Forelimb muscle (tissue), 1 donor: ENCODE data around the gene PHF1. TPM values are rescaled to one million over a fixed set of nuclear protein-coding genes. Genes with fewer than 3 reads are reported as not detected.

Experiments used
- DNase-seq: peaks from one replicate; pipeline ENCODE4 v3.0.0-alpha.2; 2013; ENCODE audit warnings: low read depth
- polyA plus RNA-seq: library from polyadenylated mRNA; unstranded; fragments of 120-200 nt; gene quantifications from one replicate; pipeline ENCODE4 v1.2.1, GENCODE V29; 2013; ENCODE audit not compliant: insufficient read length

PHF1 gene
- polyA plus RNA-seq, 1 donor, result 48.4 TPM

DNA sequence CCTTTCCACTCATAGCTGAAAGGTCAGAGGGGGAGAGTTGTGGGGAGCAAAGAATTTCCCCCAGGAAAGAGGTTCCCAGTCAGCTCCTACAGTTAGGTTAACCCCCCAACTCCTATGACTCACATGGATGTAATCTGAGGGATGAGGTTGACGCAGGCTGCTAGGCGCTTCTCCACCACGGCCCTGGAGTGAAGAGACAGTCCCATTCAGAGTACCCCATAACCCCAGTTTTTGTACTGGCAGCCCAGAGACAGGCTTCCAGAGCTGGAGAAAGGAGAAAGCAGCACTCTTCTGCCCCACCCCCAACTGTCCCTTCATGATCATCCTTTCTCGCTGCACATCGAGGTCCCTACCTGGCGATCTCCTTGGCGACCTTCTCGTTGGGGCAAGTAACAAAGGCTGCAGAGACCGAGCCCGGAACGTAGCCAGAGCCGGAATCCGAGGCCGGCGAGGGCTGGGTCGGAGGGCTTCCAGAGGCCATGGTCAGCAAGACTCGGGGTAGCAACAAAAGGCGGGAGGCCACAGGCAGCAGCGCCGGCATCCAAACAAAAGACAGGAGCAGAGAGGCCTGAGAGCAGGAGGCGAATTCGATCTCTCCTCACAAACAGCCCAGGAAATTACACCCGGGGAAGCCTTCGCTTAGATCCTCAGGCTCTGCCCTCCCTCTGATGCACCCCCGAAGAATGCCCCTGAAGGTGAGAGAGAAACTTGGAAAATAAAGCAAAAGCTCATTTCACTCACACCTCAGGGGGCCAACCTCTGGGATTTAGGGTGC is 6.5 kb downstream of the PHF1 start:
- DNase-seq, result no peak

- DNase-seq, result peak; percentile 99
These were observed 7.3 kb downstream of the PHF1 start, which contains the start of gene CUTA for GRCh38 chr6:33417903-33418689. Gene CUTA (minus strand): TSS chr6:33418107. CDS start chr6:33418000, 107 bp downstream.

DNA sequence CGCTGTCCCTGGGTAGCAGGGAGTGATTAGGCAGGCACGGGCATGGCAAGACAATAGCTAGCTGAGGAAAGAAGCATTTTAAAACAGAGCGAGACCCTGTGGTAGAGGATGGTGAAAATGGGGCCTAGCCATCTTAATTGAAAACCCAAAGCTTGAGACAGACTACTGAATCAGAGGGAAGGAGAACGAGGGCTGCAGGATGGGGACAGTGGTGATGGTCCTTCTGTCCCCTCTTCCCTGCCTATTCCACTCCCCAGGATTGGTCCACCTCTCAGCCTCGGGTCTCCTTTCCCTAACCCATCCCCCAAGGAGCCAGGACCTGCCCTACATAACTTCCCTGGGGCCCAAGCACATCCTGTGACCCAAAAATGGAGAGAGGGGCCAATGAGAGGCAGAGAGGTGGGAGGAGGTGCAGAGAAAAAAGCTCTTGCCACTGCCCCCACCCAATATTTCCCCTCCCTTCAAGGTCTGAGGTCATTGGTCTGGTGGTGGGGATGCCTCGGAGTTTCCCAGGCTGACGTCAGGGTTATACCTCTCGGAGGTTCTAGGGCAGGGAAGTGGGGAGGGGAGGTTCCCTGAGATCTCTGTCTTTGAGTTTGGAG is 8.0 kb downstream of the PHF1 start:
- DNase-seq, result no peak

GRCh38 chr6:33419580-33420490 is 9.0 kb downstream of the PHF1 start, which contains the start of gene SYNGAP1:
Gene SYNGAP1 (plus strand): TSS chr6:33420065. CDS start chr6:33420265, 200 bp downstream.
- no peak for DNase-seq

GRCh38 chr6:33420491-33421343 is 9.9 kb downstream of the PHF1 start:
- DNase-seq, result no peak

DNA sequence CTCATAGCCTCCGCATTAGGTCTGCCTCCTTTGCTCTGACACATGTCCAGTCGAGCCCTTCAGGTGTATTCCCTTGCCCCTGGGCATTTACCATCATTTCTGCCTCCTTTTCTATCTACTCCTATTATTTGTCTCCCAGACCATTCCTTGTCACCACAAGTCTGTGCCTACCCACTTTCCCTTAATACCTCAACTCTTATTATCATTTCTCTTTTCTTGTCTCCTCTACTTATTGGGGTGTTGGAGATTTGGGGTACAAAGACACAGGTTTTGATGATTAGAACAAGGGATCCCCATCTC is 10.5 kb downstream of the PHF1 start:
- DNase-seq, result no peak

DNA sequence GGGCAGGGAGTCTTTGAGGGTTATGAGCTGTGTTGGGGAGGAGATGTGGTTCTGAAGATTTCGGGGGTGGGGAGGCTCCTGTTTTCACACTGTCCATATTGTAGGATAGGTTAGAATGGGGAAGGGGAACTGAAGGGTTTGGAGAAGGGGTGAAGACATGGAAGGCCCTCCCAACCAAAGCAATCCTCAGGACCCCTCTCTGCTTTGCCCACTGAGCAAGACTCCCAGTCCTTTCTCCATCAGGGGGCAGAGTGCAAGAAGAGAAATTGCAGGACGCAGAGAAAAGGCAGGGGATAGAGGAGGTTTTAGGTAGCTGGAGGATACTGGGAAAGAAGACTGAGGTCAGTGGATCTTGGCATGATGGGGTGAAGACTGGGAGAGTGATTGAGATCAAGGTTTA is 13.0 kb downstream of the PHF1 start:
- DNase-seq, result no peak

DNA sequence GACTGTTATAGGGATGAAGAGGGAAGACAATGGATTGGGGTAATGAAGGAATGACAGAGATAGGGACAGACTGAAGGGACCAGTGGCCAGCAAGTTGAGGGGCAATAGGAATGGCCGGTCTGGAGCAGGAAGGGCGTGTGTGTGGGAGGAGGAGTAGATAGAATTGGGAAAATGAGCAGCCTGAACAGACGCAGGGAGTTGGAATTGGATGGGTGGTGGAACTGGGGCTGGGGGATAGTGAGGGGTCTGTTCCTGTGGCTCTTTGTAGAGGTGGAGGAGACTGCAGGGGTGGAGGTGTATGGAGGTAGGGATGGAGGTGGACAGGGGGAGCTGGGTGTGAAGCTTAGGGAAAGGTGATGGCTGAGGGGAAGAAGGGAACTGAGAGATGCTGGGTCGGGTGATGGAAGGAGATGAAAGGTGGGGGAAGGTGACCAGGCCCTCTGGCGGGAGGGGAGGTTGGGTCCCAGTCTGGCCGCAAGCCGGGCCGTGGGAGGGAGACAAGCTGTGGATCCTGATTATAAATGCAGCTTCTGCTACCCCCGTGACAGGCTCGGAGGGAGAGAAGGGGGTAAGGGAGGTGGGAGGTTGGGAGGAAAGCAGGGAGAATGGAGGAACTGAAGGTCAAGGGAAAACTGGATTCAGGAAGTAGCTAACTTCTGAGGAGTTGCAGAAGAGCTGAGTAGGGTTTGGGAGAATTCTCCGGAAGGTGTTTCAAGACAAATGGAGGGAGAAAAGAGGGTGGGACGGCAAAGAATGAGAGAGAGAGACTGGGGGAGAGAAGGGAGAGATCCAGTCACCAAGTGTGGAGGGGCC is 14.2 kb downstream of the PHF1 start:
- no peak for DNase-seq

- no peak for DNase-seq
These were observed 15.1 kb downstream of the PHF1 start for GRCh38 chr6:33425668-33426577.

DNA sequence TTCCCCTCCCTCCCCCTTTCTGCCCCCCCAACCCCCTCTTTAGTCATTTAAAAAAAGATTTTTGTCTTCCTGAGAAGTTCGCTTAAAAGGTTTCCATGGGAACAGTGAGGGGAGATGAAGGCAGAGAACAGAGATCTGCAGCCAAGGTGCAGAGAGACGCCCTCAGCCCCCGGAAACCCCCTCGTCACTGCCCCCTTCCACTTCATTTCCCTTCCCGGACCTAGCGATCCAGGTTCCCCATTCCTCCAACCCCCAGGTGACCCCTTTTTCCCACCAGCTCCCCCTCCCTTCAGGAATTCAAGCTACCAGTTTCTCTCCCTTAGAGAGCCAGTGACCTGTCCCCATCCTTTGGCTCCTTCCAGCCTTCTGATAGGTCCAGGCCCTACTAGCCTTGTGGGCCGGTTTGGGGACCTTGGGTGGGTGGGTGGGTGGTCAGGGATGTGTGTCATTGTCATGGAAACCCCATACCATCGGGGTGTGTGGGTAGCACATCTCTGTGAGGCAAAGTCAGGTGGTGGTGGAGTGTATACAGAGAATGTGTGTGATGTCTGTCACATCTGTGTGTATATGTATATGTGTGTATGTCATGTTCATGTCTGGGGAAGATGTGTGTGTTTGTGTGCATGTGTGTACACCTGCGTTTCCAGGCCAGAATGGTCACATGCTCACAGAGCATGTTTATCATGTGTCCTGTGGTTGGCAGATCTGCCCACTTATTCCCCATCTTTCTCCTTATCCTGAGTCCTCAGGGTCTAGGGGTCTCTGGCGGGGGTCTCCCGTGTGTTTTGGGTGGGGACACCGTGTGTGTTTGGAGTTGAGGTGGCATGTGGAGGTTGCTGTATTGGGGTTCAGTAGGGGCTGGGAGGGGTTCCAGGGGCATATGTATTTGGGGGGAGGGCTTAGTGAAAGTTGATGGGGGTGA is 16.0 kb downstream of the PHF1 start:
- no peak for DNase-seq

DNA sequence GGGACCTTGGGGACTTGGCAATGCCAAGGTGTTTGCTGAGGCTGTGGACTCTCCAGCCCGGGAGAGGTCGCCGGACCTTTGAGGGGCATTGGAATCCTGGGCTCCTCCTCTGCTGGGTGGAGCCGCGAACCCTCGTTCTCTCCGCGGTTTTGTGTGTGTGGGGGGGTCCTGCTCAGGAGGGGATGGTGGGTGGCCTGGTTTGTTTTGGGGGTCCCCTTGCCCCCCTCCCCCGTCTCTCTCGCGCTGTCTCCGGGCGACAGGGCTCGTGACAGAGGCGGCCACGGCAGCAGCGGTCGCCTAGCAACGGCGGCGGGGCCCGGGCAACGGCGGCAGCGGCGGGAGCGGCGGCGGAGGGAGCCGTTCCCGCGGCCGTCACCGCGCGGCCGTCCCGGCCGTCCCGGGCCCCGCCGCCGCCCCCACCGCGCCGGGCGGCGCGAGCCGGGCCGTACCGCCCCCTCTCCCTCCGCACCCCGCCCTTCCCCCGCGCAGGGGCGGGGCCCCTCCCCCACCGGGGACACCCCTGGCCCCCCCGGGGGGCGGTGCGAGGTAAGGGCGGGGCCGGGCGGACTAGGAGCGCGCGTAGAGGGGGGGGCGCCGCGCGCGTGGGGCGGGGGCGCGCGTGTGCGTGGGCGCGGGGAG is 16.9 kb downstream of the PHF1 start:
- no peak for DNase-seq

DNA sequence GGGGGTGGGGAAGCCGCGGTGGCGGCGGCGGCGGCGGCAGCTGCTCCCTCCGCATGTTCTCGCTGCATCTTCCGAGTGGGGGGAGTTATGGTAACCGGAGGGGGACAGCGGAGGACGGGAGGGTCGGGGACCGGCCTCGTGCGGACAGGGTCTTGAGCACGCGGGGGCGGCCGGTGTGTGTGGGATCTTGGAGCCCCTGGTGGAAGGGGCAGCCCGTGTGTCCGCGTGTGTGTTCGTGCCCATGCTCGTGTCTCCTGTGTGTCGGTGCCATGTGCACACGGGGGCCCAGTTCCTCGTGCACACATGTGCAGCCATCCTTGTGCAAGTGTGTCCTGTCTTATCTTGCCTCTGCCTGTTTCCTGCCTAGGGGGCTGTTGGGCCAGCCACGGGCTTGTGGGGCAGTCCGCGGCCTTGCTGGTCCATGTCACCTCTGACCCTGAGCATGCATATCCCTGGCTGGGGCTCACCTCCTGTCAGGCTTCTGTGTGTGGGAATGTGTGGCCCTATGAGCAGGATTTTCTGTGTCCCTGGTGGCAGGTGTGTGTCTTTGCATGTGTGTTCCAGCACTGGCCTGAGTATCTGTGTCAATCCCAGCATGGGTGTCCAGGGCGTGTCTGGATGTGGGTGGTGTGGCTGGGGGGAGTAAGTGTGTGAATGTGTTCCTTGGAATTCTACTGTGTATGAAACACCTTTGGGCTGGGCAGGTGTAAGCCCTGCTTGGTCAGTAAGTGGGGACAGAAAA is 17.6 kb downstream of the PHF1 start:
- DNase-seq, result no peak

GRCh38 chr6:33428966-33429749 is 18.3 kb downstream of the PHF1 start:
- no peak for DNase-seq

GRCh38 chr6:33429750-33430052 is 18.9 kb downstream of the PHF1 start:
- no peak for DNase-seq

DNA sequence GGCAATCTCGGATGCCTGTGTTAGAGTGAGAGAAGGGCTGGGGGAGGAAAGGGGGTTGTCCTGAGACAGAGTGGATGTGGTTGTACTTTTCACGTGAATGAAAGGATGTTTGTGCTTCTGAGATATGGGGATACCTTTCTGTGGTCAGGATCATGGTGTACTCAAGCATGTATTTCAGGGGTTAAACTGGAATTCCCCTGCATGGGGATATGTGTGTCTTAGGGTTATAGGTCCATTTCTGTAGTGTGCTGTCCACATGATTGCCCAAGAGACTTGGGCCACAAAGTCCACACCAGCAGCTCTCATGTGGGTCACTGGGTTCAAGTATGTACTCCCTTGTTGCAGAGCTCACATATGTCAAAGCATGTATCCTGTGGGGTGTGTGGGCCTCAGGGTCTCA is 19.5 kb downstream of the PHF1 start:
- DNase-seq, result no peak
